Fibroblast of lung (primary cell): ENCODE results near the gene SNX6. TPM values are rescaled to one million over a fixed set of nuclear protein-coding genes. Genes with fewer than 3 reads are reported as not detected.
"Not testable (repeated sequence)": the region's sequence is repeated elsewhere in the genome, so short reads cannot be mapped to it uniquely, and the experiment has no call there.

ENCODE experiments used
- DNase-seq, 2 donors: peaks; one replicate each; pipeline versions ENCODE4 v3.0.0 to v3.0.0-alpha.2; 2010; ENCODE audit warnings: low read depth in 2 of 2
- H2AFZ ChIP-seq: 2 replicates; pipeline ENCODE4 v1.5.1; 2012; ENCODE audit warnings: low read length, control low read depth, inconsistent platforms
- H3K27ac ChIP-seq: 2 replicates; pipeline ENCODE4 v1.5.1; 2011; ENCODE audit warnings: low read length, control low read depth; ENCODE audit not compliant: insufficient read depth
- H3K27me3 ChIP-seq: 2 replicates; pipeline ENCODE4 v1.5.1; 2011; ENCODE audit warnings: mild to moderate bottlenecking, low read length; ENCODE audit not compliant: control insufficient read depth, insufficient read depth
- H3K36me3 ChIP-seq: 2 replicates; pipeline ENCODE4 v1.5.1; 2011; ENCODE audit warnings: low read length; ENCODE audit not compliant: control insufficient read depth, insufficient read depth
- H3K4me1 ChIP-seq: 2 replicates; pipeline ENCODE4 v1.5.1; 2011; ENCODE audit warnings: low read length; ENCODE audit not compliant: control insufficient read depth, insufficient read depth; ENCODE audit errors: extremely low read depth
- H3K4me2 ChIP-seq: 2 replicates; pipeline ENCODE4 v1.5.1; 2011; ENCODE audit warnings: low read length, control low read depth; ENCODE audit not compliant: insufficient read depth; ENCODE audit errors: extremely low read depth
- H3K4me3 ChIP-seq, 4 experiments: fragments of 200-600 bp in 1 of 4; sonication (generic) in 1 of 4; replicated peaks in 1 of 4; 2 replicates each; pipeline ENCODE4 v1.5.1; 2011 to 2016; ENCODE audit warnings: low read length in 4 of 4, low read depth in 3 of 4, mild to moderate bottlenecking in 3 of 4, control low read depth in 2 of 4, inconsistent platforms in 1 of 4, mixed read lengths in 1 of 4; ENCODE audit not compliant: insufficient read depth in 1 of 4; ENCODE audit errors: control extremely low read depth in 1 of 4
- H3K79me2 ChIP-seq: 2 replicates; pipeline ENCODE4 v1.5.1; 2012; ENCODE audit warnings: mild to moderate bottlenecking, low read length, inconsistent platforms; ENCODE audit not compliant: control insufficient read depth, insufficient read depth
- H3K9ac ChIP-seq: 2 replicates; pipeline ENCODE4 v1.5.1; 2011; ENCODE audit warnings: mild to moderate bottlenecking, low read length, control low read depth; ENCODE audit not compliant: insufficient read depth
- H3K9me3 ChIP-seq: 2 replicates; pipeline ENCODE4 v1.5.1; 2012; ENCODE audit warnings: low read depth, low read length; ENCODE audit not compliant: control insufficient read depth, insufficient read depth
- H4K20me1 ChIP-seq: 2 replicates; pipeline ENCODE4 v1.5.1; 2011; ENCODE audit warnings: low read length; ENCODE audit not compliant: control insufficient read depth, insufficient read depth; ENCODE audit errors: extremely low read depth
- CTCF ChIP-seq, 2 donors: IDR thresholded peaks in 1 of 2; conservative IDR thresholded peaks in 1 of 2; 1 replicate in 1 of 2; 2 replicates in 1 of 2; pipeline ENCODE4 v1.5.1; 2011 to 2012; ENCODE audit warnings: low read length in 2 of 2, control low read depth in 1 of 2, inconsistent platforms in 1 of 2, low read depth in 1 of 2, mild to moderate bottlenecking in 1 of 2
- EZH2 ChIP-seq: IDR thresholded peaks from 2 replicates; pipeline ENCODE4 v1.5.1; 2012; ENCODE audit warnings: low read length, control low read depth, mild to moderate bottlenecking; ENCODE audit errors: missing control alignments
- polyA plus RNA-seq, 2 donors: library from polyadenylated mRNA; depleted of rRNA in 1 of 2; stranded (reverse) in 1 of 2; unstranded in 1 of 2; fragments of >200 nt; gene quantifications; 2 replicates each; pipeline ENCODE4 v1.2.1, GENCODE V29; 2011 to 2012; ENCODE audit warnings: missing spikeins in 1 of 2
- total RNA-seq: library from RNA; depleted of rRNA; stranded (reverse); fragments of >200 nt; gene quantifications from 2 replicates; pipeline ENCODE4 v1.2.1, GENCODE V29; 2014

Gene SNX6
- total and polyA plus RNA-seq, 2 donors (not counting 1 experiment from before 2014, with no cell fraction given) = 131 to 232 TPM

- TF ChIP-seq EZH2 (no peak), CTCF (conservative IDR thresholded peaks at IDR 0.05 in 1 of 2, IDR thresholded peaks at IDR 0.05 in 1 of 2; ENCODE audit: low read depth in 1 of 2, low read length in 2 of 2) (no peak)
Measured at GRCh38 chr14:34662561-34663088, 32.7 kb upstream of the SNX6 start.

GRCh38 chr14:34660796-34661195 lies 30.8 kb upstream of the SNX6 start:
- H3K9ac ChIP-seq = no peak overlapping the region
- no peak overlapping the region for H3K4me2 ChIP-seq
- no peaks in the 10 kb centered on the region for H3K36me3 ChIP-seq
- TF ChIP-seq EZH2 = no peak
- no peak for TF ChIP-seq CTCF (conservative IDR thresholded peaks at IDR 0.05 in 1 of 2, IDR thresholded peaks at IDR 0.05 in 1 of 2; ENCODE audit: low read depth in 1 of 2, low read length in 2 of 2)
- DNase-seq = no peak
- H3K27ac ChIP-seq = no peak overlapping the region
- H4K20me1 ChIP-seq = no peaks in the 10 kb centered on the region
- no peak overlapping the region for H2AFZ ChIP-seq
- peaks cover 5% of the 10 kb centered on the region for H3K4me1 ChIP-seq
- H3K79me2 ChIP-seq = no peaks in the 10 kb centered on the region
- H3K9me3 ChIP-seq = no peaks in the 10 kb centered on the region
- H3K4me3 ChIP-seq = no peak overlapping the region
- no peaks in the 10 kb centered on the region for H3K27me3 ChIP-seq

More at GRCh38 chr14:34662561-34663088, 32.7 kb upstream of the SNX6 start:
- Histone ChIP-seq H3K27me3 (no peaks in the 10 kb centered on the region), H3K4me1 (peaks cover 7% of the 10 kb centered on the region), H3K4me2 (no peak overlapping the region), H3K79me2 (no peaks in the 10 kb centered on the region), H3K36me3 (no peaks in the 10 kb centered on the region), H3K4me3 (no peak overlapping the region), H4K20me1 (no peaks in the 10 kb centered on the region), H3K9me3 (no peaks in the 10 kb centered on the region), H3K9ac (no peak overlapping the region), H2AFZ (no peak overlapping the region), H3K27ac (no peak overlapping the region)
- peak in 1 of 2 donors; percentile 21 for DNase-seq

- no peaks in the 10 kb centered on the region for H3K27me3 ChIP-seq
Measured at GRCh38 chr14:34655959-34656358, 26.0 kb upstream of the SNX6 start.

GRCh38 chr14:34653073-34653472 lies 23.1 kb upstream of the SNX6 start:
- H3K9ac ChIP-seq, H3K79me2 ChIP-seq, H3K4me3 ChIP-seq, H3K27ac ChIP-seq, H3K36me3 ChIP-seq, H3K27me3 ChIP-seq, H3K9me3 ChIP-seq, H4K20me1 ChIP-seq, DNase-seq, H3K4me2 ChIP-seq, H2AFZ ChIP-seq: not testable (repeated sequence)
- H3K4me1 ChIP-seq = peaks cover 13% of the 10 kb centered on the region

More at GRCh38 chr14:34655959-34656358, 26.0 kb upstream of the SNX6 start:
- no peaks in the 10 kb centered on the region for H3K4me1 ChIP-seq
- H3K4me2 ChIP-seq = no peak overlapping the region
- TF ChIP-seq CTCF (conservative IDR thresholded peaks at IDR 0.05 in 1 of 2, IDR thresholded peaks at IDR 0.05 in 1 of 2; ENCODE audit: low read depth in 1 of 2, low read length in 2 of 2) = no peak
- no peak for TF ChIP-seq EZH2
- H3K4me3 ChIP-seq = no peak overlapping the region
- H2AFZ ChIP-seq = no peak overlapping the region
- no peak overlapping the region for H3K9ac ChIP-seq
- H3K36me3 ChIP-seq = no peaks in the 10 kb centered on the region
- DNase-seq = peak in 1 of 2 donors; percentile 29
- no peaks in the 10 kb centered on the region for H4K20me1 ChIP-seq
- no peaks in the 10 kb centered on the region for H3K79me2 ChIP-seq
- no peak overlapping the region for H3K27ac ChIP-seq
- H3K9me3 ChIP-seq = no peaks in the 10 kb centered on the region

GRCh38 chr14:34652348-34652747 lies 22.4 kb upstream of the SNX6 start:
- H4K20me1 ChIP-seq, H3K9ac ChIP-seq, H3K79me2 ChIP-seq, H3K36me3 ChIP-seq, H3K27ac ChIP-seq, H3K9me3 ChIP-seq, H3K27me3 ChIP-seq, DNase-seq, H2AFZ ChIP-seq, H3K4me3 ChIP-seq, H3K4me2 ChIP-seq: not testable (repeated sequence)
- H3K4me1 ChIP-seq = peaks cover 13% of the 10 kb centered on the region
